Liver (tissue), 9 donors: Measurements from ENCODE around the gene JAK2. TPM values are rescaled to one million over a fixed set of nuclear protein-coding genes. Genes with fewer than 3 reads are reported as not detected.

Source experiments
- DNase-seq: peaks from one replicate; pipeline ENCODE4 v3.0.0-alpha.2; 2017; ENCODE audit warnings: low spot score
- H3K27ac ChIP-seq, 2 donors: one replicate each; pipeline ENCODE4 v1.7.0; 2013; ENCODE audit warnings: inconsistent platforms in 2 of 2, low read length in 2 of 2, control low read depth in 1 of 2, low read depth in 1 of 2, mild to moderate bottlenecking in 1 of 2
- H3K27me3 ChIP-seq, 4 donors: one replicate each; pipeline versions ENCODE4 v1.6.1 to v1.7.0; 2013; ENCODE audit warnings: low read length in 3 of 4, inconsistent platforms in 1 of 4, mild to moderate bottlenecking in 1 of 4, moderate library complexity in 1 of 4; ENCODE audit not compliant: control insufficient read depth in 4 of 4, insufficient read depth in 4 of 4
- H3K36me3 ChIP-seq, 4 donors: one replicate each; pipeline versions ENCODE4 v1.6.1 to v1.7.0; 2013; ENCODE audit warnings: low read length in 3 of 4, mild to moderate bottlenecking in 3 of 4, low read depth in 1 of 4, moderate library complexity in 1 of 4; ENCODE audit not compliant: control insufficient read depth in 4 of 4, insufficient read depth in 3 of 4
- H3K4me1 ChIP-seq, 4 donors: one replicate each; pipeline versions ENCODE4 v1.6.1 to v1.7.0; 2013; ENCODE audit warnings: low read length in 3 of 4, mild to moderate bottlenecking in 3 of 4, moderate library complexity in 1 of 4; ENCODE audit not compliant: control insufficient read depth in 4 of 4, insufficient read depth in 4 of 4
- H3K4me3 ChIP-seq, 3 donors: one replicate each; pipeline versions ENCODE4 v1.6.1 to v1.7.0; 2013; ENCODE audit warnings: low read length in 3 of 3, control low read depth in 1 of 3, low read depth in 1 of 3, mild to moderate bottlenecking in 1 of 3
- H3K9ac ChIP-seq, 2 donors: one replicate each; pipeline ENCODE4 v1.7.0; 2013; ENCODE audit warnings: low read length in 2 of 2, mild to moderate bottlenecking in 2 of 2, moderate library complexity in 2 of 2, control low read depth in 1 of 2, low read depth in 1 of 2
- H3K9me3 ChIP-seq, 4 donors: one replicate each; pipeline versions ENCODE4 v1.6.1 to v1.7.0; 2013; ENCODE audit warnings: low read length in 3 of 4; ENCODE audit not compliant: control insufficient read depth in 4 of 4
- ATF3 ChIP-seq: IDR thresholded peaks from 2 replicates; pipeline ENCODE4 v1.6.1; 2016; ENCODE audit warnings: antibody characterized with exemption
- FOXA1 ChIP-seq: IDR thresholded peaks from 2 replicates; pipeline ENCODE4 v1.6.1; 2016; ENCODE audit warnings: antibody characterized with exemption
- FOXA2 ChIP-seq: IDR thresholded peaks from 2 replicates; pipeline ENCODE4 v1.6.1; 2016; ENCODE audit warnings: antibody characterized with exemption
- GABPA ChIP-seq, 2 donors: IDR thresholded peaks in 1 of 2; conservative IDR thresholded peaks in 1 of 2; 2 replicates each; pipeline ENCODE4 v1.6.1; 2016; ENCODE audit warnings: antibody characterized with exemption in 2 of 2, mild to moderate bottlenecking in 1 of 2, moderate library complexity in 1 of 2
- HNF4A ChIP-seq, 2 donors: conservative IDR thresholded peaks; 2 replicates each; pipeline ENCODE4 v1.6.1; 2016; ENCODE audit warnings: antibody characterized with exemption in 2 of 2, mild to moderate bottlenecking in 2 of 2
- HNF4G ChIP-seq: IDR thresholded peaks from 2 replicates; pipeline ENCODE4 v1.6.1; 2016; ENCODE audit warnings: antibody characterized with exemption
- JUND ChIP-seq, 2 donors: IDR thresholded peaks; 2 replicates each; pipeline ENCODE4 v1.6.1; 2016; ENCODE audit warnings: antibody characterized with exemption in 2 of 2
- MAX ChIP-seq: IDR thresholded peaks from 2 replicates; pipeline ENCODE4 v1.6.1; 2016; ENCODE audit warnings: antibody characterized with exemption
- NR2F2 ChIP-seq: IDR thresholded peaks from 2 replicates; pipeline ENCODE4 v1.6.1; 2016; ENCODE audit warnings: antibody characterized with exemption
- RAD21 ChIP-seq, 2 donors: IDR thresholded peaks; 2 replicates each; pipeline ENCODE4 v1.6.1; 2016; ENCODE audit warnings: antibody characterized with exemption in 2 of 2, mild to moderate bottlenecking in 2 of 2
- RXRA ChIP-seq, 2 donors: IDR thresholded peaks; 2 replicates each; pipeline ENCODE4 v1.6.1; 2017 to 2018; ENCODE audit warnings: antibody characterized with exemption in 2 of 2, mild to moderate bottlenecking in 1 of 2
- SP1 ChIP-seq: IDR thresholded peaks from 2 replicates; pipeline ENCODE4 v1.6.1; 2018; ENCODE audit warnings: antibody characterized with exemption, mild to moderate bottlenecking
- TAF1 ChIP-seq: conservative IDR thresholded peaks from 2 replicates; pipeline ENCODE4 v1.6.1; 2016; ENCODE audit warnings: antibody characterized with exemption, mild to moderate bottlenecking
- ZBTB33 ChIP-seq: IDR thresholded peaks from 2 replicates; pipeline ENCODE4 v1.6.1; 2016; ENCODE audit warnings: antibody characterized with exemption
- WGBS: extraction: QIAGEN DNeasy Blood & Tissue Kit; methylation state at CpG from one replicate; pipeline ENCODE4 v1.1.7; 2013; 5-methylcytosine and 5-hydroxymethylcytosine counted together
- polyA plus RNA-seq, 2 donors: library from polyadenylated mRNA; stranded (reverse) in 1 of 2; unstranded in 1 of 2; fragments of 200-250 nt in 1 of 2; fragments of >200 nt in 1 of 2; fragmentation: Nextera tagmentation in 1 of 2; extraction: Ambion mirVana in 1 of 2; gene quantifications; one replicate each; pipeline versions ENCODE4 v1.2.1 to v1.2.3, GENCODE V29; 2013 to 2015
- total RNA-seq, 2 donors: library from RNA; depleted of rRNA; stranded (reverse); fragments of >200 nt; gene quantifications; one replicate each; pipeline ENCODE4 v1.2.3, GENCODE V29; 2014
- TF ChIP-seq, protein P1 (sequence below): IDR thresholded peaks from 2 replicates; pipeline ENCODE4 v1.6.1; 2016; ENCODE audit warnings: antibody characterized with exemption, mild to moderate bottlenecking
- TF ChIP-seq, protein P2 (sequence below): fragments of 150-350 bp; IDR thresholded peaks from 2 replicates; pipeline ENCODE4 v1.5.1; 2017; ENCODE audit warnings: improper control_type of control experiment, low read depth, low read length; ENCODE audit not compliant: missing input control
- donor health status: healthy.
- donor health status: healthy.
- donor health status: healthy.
- donor health status: healthy.
- donor health status: healthy.

JAK2 gene
- total and polyA plus RNA-seq, 4 donors = 1.5 to 21.5 (median 5.1) TPM

DNA sequence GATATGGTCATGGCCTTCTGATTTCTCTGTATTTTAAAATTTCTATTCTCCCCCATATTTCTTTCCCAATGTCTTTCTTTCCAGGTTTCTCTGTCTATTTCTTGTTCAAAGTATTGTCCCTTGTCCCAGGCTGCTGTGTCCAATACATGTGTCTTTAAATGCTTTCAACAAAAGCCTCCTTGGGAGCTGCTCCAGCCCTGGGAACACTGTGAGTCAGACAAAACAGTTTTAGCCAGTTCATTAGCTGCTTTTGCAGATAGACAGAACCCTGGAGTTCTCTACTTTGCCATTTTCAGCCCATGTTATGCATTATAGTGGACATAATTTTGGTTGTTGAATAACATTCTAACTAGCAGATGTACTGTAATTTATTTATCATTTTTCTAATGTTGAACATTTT lies 20.5 kb upstream of the JAK2 start (continued):
- no peak for TF ChIP-seq NR2F2
- TF ChIP-seq FOXA1 = no peak
- no peak for TF ChIP-seq JUND (IDR thresholded peaks at IDR 0.05)
- no peak for TF ChIP-seq SP1
- no peak for TF ChIP-seq ATF3
- no peak for TF ChIP-seq HNF4G
- TF ChIP-seq, protein P1, sequence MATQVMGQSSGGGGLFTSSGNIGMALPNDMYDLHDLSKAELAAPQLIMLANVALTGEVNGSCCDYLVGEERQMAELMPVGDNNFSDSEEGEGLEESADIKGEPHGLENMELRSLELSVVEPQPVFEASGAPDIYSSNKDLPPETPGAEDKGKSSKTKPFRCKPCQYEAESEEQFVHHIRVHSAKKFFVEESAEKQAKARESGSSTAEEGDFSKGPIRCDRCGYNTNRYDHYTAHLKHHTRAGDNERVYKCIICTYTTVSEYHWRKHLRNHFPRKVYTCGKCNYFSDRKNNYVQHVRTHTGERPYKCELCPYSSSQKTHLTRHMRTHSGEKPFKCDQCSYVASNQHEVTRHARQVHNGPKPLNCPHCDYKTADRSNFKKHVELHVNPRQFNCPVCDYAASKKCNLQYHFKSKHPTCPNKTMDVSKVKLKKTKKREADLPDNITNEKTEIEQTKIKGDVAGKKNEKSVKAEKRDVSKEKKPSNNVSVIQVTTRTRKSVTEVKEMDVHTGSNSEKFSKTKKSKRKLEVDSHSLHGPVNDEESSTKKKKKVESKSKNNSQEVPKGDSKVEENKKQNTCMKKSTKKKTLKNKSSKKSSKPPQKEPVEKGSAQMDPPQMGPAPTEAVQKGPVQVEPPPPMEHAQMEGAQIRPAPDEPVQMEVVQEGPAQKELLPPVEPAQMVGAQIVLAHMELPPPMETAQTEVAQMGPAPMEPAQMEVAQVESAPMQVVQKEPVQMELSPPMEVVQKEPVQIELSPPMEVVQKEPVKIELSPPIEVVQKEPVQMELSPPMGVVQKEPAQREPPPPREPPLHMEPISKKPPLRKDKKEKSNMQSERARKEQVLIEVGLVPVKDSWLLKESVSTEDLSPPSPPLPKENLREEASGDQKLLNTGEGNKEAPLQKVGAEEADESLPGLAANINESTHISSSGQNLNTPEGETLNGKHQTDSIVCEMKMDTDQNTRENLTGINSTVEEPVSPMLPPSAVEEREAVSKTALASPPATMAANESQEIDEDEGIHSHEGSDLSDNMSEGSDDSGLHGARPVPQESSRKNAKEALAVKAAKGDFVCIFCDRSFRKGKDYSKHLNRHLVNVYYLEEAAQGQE = no peak
- no peak for TF ChIP-seq RXRA (IDR thresholded peaks at IDR 0.05)

DNA sequence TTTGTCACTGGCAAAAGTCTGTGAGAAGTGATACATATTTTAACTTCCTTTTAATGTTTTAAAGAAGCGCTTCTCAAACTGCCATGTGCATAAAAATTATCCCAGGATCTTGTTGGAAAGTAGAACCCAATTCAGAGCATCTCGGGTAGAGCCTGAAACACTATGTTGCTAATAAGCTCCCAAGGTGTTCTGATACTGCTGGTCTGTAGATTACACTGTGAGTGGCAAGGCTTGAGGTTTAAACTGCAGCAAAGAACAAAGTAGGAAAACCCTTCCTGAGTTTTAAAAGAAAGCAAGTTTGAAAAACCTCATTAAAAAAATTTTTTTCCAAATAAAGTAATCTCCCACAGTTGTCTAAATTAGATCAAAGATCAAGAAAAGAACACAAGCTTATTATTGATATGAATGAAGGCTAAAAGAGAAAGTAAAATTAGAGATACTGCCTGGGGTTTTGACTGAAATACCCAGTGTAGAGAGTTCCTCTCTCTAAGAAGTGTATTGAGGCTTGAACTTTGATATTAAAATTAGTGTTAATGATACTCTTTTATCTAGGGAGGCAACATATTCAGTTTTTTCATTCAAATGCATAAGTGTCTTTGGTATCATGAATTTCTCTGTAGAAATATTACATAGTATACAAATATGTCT lies 19.8 kb upstream of the JAK2 start:
- no peak for TF ChIP-seq RAD21 (IDR thresholded peaks at IDR 0.05)
- TF ChIP-seq, protein P1 = no peak
- no peak for TF ChIP-seq TAF1
- no peak for TF ChIP-seq GABPA (IDR thresholded peaks at IDR 0.05 in 1 of 2, conservative IDR thresholded peaks at IDR 0.05 in 1 of 2)
- no peak for TF ChIP-seq HNF4G
- TF ChIP-seq RXRA (IDR thresholded peaks at IDR 0.05) = no peak
- TF ChIP-seq NR2F2 = no peak
- no peak for TF ChIP-seq MAX
- no peak for TF ChIP-seq ZBTB33
- TF ChIP-seq, protein P2, sequence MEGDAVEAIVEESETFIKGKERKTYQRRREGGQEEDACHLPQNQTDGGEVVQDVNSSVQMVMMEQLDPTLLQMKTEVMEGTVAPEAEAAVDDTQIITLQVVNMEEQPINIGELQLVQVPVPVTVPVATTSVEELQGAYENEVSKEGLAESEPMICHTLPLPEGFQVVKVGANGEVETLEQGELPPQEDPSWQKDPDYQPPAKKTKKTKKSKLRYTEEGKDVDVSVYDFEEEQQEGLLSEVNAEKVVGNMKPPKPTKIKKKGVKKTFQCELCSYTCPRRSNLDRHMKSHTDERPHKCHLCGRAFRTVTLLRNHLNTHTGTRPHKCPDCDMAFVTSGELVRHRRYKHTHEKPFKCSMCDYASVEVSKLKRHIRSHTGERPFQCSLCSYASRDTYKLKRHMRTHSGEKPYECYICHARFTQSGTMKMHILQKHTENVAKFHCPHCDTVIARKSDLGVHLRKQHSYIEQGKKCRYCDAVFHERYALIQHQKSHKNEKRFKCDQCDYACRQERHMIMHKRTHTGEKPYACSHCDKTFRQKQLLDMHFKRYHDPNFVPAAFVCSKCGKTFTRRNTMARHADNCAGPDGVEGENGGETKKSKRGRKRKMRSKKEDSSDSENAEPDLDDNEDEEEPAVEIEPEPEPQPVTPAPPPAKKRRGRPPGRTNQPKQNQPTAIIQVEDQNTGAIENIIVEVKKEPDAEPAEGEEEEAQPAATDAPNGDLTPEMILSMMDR = no peak
- TF ChIP-seq FOXA1 = no peak
- TF ChIP-seq FOXA2 = no peak
- no peak for TF ChIP-seq HNF4A (conservative IDR thresholded peaks at IDR 0.05)
- no peak for TF ChIP-seq SP1
- TF ChIP-seq ATF3 = no peak
- H3K9me3 ChIP-seq = no peaks in the 10 kb centered on the region
- H3K4me1 ChIP-seq = no peaks in the 10 kb centered on the region
- WGBS = 67% methylated on average over 2 of the region's 2 CpGs
- no peak for DNase-seq
- no peaks in the 10 kb centered on the region for H3K36me3 ChIP-seq
- no peak overlapping the region for H3K9ac ChIP-seq
- H3K4me3 ChIP-seq = no peak overlapping the region
- H3K27ac ChIP-seq = no peak overlapping the region
- no peaks in the 10 kb centered on the region for H3K27me3 ChIP-seq
